HL-60/S4 treated with retinoic acid at 250 ng/mL for 4 days and 3 days (cell line): ENCODE results near the gene C4orf17.

ENCODE experiments used
- in situ Hi-C: fragments of 300-500 bp; cut with MboI; formaldehyde crosslinking; loops from 2 replicates; pipeline ENCODE4 v1.7.0; 2022; ENCODE audit warnings: low sequenced_read_pairs

The C4orf17 gene

DNA sequence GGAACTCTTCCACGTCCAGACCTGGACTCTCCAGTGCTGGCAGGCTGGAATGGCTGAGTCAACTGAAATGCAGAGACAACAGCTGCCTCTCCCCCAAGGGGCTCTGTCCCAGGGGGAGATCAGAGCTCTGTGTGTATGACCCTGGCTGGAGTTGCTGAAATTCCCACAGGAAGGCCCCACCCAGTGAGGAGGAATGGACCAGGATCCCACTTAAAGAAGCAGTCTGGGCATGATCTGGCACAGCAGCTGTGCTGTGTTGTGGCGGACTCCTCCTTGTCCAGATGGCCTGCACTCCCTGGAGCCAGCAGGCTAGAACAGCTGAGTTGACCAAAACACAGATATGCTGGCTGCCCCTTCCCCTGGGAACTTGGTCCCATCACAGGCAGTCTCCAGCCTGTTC lies 25.4 kb downstream of the C4orf17 start:
- in situ Hi-C loops, result no loop called here

DNA sequence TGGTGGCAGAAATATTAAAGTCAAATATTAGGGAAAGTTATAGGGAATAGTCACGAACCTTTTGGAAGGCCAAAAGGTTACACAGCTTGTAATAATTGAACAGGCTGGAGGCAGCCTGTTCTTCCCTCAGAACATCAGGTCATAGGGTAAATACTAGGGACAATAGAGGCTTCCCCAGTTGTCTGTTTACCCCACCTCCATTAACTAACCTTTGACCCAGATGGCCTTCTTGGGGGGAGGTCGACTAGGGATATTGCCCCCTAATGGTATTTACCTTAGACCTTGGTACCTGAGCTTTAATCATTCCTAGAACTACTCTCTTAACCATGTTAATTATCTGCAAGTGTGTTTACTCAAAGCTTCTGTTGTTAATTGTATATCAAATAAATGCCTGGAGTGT lies 26.0 kb downstream of the C4orf17 start:
- in situ Hi-C loops, result no loop called here

GRCh38 chr4:99537674-99538073 lies 26.9 kb downstream of the C4orf17 start:
- in situ Hi-C loops, result no loop called here

DNA sequence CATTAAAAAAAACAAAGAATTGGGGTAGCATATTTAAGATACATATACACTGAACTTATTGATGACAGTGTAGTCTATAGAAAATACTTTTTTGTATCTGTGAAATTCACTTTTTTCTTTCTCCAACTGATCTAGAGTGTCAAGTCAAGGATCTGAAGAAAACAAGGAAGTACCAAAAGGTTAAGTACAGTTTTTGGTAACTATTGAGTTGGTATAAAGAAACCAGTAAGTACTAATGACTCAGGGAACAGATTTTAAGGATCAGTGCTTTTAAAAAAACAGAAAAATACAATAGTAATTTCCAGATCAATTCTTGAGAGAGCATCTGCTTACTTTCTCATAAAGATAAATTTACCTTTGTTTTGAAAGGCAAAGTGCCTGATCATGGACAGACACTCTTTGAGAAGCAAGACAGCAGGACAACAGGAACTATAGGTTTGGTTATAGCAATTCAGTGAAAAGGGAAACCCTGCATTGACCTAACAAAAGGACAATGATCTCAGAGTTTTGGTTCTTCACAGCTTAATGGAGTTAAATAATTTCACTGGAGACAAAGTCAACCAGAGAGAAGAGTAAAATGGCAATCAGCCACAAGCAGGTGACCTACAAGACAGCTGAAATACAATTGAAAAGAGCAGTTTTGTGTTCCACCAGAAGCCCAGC lies 29.6 kb downstream of the C4orf17 start:
- in situ Hi-C loops, result no loop called here

GRCh38 chr4:99552872-99553271 lies 42.1 kb downstream of the C4orf17 start:
- in situ Hi-C loops, result loop anchor here (25.0 kb wide), 2 partner anchors 259 to 334 kb away; partner anchors contain the start of genes DAPP1 and LAMTOR3

DNA sequence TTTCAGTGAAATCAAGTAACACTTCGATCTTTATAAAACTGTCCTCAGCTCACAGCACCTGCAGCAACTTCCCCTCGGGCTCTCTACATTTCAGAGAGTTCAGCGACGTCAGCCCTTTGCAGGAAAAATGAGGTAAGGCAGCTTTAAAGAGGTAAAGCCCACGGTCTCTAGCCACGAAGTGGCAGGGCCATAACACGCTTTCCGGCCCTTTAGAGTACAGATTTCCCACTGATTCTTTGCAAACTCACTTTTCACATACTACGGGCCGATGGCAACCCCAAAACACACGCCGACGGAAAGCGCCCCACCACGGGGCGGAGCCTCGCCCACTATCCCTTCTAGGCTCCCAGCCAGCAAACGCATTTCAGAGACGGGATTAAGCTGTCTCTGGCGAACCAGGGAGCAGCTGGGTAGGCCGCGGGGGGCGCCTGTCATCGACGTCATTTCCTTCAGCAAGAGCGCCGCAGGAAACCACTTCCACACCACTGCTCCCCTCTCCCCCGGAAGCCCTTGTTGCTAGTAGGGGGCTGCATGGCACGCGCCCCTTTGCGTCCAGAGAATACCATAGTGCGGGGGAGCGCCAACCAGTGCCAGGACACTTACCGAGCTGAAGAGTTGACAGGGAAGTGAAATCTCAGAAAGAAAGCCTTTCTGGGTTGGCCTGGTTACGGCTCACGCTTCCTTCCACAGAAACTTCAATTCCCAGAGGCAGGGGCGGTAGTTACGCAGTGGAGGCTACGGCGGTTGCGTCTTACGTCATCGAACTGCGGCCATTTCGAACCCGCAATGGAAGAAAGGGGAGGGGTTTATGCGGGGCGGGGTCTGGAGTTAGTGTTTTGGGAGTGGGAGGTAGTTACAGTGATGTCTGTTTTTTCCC lies 52.7 kb downstream of the C4orf17 start, which contains the start of gene TRMT10A:
TSS of gene TRMT10A (minus strand) at position 730 of the 877 bp plus-strand sequence. CDS start 4,701 bp downstream, outside the sequence.
- in situ Hi-C loops, result loop anchor here (25.0 kb wide), 2 partner anchors 249 to 324 kb away; partner anchors contain the start of genes DAPP1 and LAMTOR3

DNA sequence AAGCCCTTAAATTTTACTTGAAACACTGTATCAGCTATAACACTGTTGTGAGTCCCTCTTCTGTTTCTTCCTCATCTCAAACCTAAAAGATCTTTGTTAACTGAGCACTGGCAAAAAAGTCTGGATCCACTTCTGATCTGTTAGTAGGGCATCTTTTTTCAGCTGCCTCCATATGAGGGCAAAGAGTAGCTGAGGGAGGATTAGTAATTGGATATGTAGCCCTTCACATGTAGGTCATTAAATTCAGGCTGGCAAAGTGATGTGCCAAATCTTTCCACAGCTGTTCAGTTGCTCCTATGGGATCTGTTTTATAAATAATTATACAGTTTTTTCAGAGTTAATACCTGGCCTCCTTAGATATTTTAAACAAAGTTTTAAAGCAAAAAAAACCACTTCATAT lies 54.1 kb downstream of the C4orf17 start:
- in situ Hi-C loops, result loop anchor here (25.0 kb wide), 2 partner anchors 247 to 322 kb away; partner anchors contain the start of genes DAPP1 and LAMTOR3

- in situ Hi-C loops, result loop anchor here (25.0 kb wide), 2 partner anchors 240 to 315 kb away; partner anchors contain the start of genes DAPP1 and LAMTOR3
Measured at GRCh38 chr4:99571883-99572282, 61.1 kb downstream of the C4orf17 start.

DNA sequence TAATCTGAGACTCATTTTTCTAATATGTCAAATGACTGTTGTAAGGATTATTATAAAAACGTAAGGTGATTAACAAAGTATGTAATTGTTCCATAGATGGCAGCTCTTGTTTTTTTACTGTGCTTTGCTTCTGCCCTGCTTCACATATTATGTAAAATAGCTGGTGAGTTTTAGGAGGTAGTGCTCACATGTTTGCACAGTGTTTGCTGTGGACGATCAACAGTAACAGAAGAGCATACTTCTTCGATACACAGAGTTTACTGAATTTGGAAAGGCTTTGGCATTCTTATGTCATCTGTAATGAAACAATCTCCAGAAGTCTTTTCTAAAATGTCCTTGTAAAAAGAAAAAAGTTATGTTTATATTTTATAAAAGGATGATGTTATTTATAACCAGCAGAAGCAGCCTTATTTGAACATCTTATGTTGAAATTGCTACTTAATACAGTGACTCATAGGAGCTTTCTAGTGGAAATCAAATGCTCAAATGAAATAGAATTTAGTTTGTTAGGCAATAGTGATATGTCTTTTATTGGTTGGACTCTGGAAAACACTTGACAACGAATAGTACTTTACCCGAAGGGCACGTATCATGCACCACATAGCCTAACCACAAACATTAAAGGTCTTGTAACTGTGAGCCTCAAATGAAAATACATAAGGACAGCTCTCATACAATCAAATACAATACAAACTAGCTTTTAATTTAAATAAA lies 61.9 kb downstream of the C4orf17 start:
- in situ Hi-C loops, result loop anchor here (25.0 kb wide), 2 partner anchors 240 to 315 kb away; partner anchors contain the start of genes DAPP1 and LAMTOR3

- in situ Hi-C loops, result loop anchor here (25.0 kb wide), 2 partner anchors 238 to 313 kb away; partner anchors contain the start of genes DAPP1 and LAMTOR3
Measured at GRCh38 chr4:99573735-99574368, 63.0 kb downstream of the C4orf17 start.

DNA sequence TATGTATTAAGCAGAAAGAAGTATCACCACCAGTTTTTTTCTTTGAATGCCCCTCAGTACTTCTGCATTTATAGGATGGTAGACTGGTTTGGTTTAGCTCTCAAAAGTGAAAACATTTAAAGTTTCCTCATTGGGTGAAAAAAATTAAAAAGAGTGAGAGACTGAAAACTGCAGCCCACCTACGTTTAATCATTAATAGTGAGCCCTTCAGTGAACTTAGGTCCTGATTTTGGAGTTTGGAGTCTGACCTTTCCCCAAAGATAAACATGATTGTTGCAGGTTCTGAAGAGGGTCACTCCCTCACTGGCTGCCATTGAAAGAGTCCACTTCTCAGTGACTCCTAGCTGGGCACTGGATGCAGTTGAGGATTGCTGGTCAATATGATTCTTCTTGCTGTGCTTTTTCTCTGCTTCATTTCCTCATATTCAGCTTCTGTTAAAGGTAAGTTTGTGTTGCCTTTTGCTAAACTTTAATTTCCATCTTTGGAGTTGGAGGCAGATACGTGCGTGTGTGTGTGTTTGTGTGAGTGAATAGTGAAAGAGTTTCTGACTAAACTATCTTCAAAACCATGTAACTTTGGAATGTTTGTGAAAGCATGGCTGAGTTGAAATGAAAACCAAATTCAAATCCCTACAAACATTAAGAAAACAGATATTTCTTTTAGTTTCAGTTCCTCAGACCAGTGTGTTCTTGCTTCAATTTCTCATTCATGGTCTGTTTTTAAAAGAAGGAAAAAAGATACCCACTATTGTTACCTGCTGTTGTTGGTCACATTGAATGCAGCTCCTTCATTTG lies 63.9 kb downstream of the C4orf17 start, which contains the start of gene MTTP:
TSS of gene MTTP (plus strand) at position 295 of the 795 bp plus-strand sequence. CDS start at position 381, 86 bp downstream.
- in situ Hi-C loops, result loop anchor here (25.0 kb wide), 2 partner anchors 238 to 313 kb away; partner anchors contain the start of genes DAPP1 and LAMTOR3

- in situ Hi-C loops, result no loop called here
Measured at GRCh38 chr4:99578714-99579113, 67.9 kb downstream of the C4orf17 start.

DNA sequence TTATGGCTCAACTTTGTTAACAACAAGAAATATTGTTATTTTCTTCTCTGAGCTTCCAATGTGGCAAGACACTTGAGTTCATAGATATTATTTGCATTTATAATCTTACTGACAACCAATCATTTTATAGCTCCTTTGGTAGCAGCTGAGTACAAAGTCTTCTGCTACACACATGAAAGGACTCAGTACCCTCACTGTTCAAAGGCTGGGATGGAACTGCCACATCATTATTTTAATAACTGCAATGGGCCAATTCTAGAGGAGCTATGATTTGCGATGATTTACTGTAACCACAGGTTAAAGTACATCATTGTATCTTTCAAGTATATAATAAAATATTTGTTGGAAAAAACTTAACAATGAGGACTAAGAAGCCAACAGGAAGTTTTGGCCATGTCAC lies 74.7 kb downstream of the C4orf17 start:
- in situ Hi-C loops, result no loop called here

DNA sequence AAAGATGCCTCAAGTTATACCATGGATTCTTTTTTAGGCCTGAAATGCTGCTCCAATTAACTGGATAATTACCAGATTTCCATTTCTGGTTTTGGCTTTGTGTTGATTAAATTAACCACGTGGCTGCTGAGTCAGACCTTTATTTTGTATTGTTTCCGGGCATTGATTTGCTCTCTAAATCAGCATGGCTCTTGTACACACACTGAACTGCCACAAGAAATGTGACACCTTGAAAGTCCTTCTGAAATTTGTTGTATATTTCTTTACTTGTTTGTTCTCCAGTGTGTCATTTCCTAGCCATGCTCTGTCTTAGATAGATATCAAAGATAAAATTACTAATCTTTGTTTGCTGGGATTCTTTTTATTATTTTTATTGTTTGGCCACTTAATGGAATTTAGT lies 75.5 kb downstream of the C4orf17 start:
- in situ Hi-C loops, result no loop called here

DNA sequence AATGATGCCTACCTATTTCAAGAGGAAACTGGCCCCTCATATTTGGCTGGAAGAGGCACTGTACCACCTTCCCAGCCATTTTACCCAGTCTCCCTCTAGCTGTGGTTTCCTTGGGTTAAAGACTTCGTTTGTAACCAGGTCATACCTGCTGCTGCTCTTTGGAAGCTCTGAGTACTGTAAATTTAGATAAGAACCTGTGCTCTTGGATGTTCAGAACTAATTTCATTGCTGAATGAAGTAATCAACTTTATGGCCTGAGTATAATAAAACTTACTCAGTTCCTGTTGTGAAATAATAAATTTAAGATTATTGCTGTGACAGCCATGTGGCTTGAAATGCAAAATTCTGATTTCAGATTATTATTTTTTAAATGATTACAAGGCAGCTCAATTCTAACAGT lies 76.0 kb downstream of the C4orf17 start:
- in situ Hi-C loops, result no loop called here

DNA sequence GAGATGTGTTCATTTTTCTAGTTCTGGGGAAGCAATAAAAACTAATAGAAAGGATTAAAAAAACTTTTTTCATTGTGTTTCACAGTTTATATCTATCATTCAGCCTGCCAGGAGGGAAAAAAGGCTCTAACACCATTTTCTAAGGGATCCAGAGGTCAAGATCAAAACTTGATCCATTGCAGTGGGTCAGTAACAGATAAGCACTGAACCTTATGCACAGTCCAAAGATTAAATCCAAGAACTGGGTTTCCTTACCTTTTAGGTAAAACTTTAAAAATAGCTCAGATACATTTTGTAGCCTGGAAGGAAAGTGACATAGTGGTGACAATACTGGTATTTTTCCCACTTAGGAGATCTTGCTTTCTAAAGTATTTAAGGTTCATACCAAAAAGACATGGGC lies 76.5 kb downstream of the C4orf17 start:
- in situ Hi-C loops, result no loop called here

- in situ Hi-C loops, result no loop called here
Measured at GRCh38 chr4:99587803-99588202, 77.0 kb downstream of the C4orf17 start.

DNA sequence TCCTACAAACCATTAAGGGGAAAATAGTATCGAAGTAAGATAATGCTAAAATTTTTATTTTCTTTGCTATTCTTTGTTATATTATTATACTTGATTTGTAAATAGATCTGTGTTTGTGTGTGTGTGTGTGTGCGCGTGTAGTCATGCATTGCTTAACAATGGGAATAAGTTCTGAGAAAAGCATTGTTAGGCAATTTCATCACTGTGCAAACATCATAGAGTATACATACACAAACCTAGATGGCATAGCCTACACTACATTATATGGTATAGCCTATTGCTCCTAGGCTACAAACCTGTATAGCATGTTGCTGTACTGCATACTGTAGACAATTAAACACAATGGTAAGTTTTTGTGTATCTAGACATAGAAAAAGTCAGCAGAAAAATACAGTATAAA lies 80.9 kb downstream of the C4orf17 start:
- in situ Hi-C loops, result no loop called here
